Upper lobe of left lung (tissue), 4 donors: ENCODE results near the gene CPNE4.

ENCODE experiments used
- POLR2A ChIP-seq, 4 donors: fragments of 450-650 bp; IDR thresholded peaks; one replicate each; pipeline ENCODE4 v1.5.1; 2016 to 2017; ENCODE audit warnings: antibody characterized with exemption in 4 of 4, mild to moderate bottlenecking in 2 of 4
- POLR2AphosphoS5 ChIP-seq, 2 donors: sonication (generic); formaldehyde crosslinking; IDR thresholded peaks; one replicate each; pipeline ENCODE4 v1.5.1; 2017; ENCODE audit warnings: antibody characterized with exemption in 2 of 2

DNA sequence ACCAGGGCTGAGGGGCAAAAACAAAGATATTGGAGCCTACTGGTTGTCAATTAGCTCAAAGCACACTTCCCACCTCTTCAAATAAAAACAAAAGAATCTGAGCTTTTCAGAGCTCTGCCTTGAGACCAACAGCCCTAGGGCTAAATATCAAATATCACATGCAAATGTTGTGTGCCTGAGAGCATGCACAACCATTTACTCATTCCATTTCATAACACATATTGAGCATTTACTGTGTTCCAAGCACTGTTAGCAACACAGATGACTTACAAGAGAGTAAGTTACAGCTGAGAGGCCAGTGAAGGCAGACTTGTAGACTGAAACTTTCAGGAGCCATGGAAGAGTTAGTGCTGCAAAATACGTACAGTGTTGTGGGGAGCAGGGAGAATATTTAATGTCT lies 222.4 kb downstream of the CPNE4 start:
- TF ChIP-seq POLR2A (IDR thresholded peaks at IDR 0.05) (no peak), POLR2AphosphoS5 (IDR thresholded peaks at IDR 0.05) (no peak)
